ENCODE measurements around the gene SAE1. TPM values are rescaled to one million over a fixed set of nuclear protein-coding genes. Genes with fewer than 3 reads are reported as not detected.

SAE1 gene
- total and polyA plus RNA-seq, 2 experiments from 2014 or later = 115 to 236 TPM

- TF ChIP-seq POLR2AphosphoS5 (IDR thresholded peaks at IDR 0.05; ENCODE audit: low read depth) (no peak), EZH2 (IDR thresholded peaks at IDR 0.05; ENCODE audit: low read depth, unreplicated experiment) (no peak), CREB1 (CRISPR knock-in tag; IDR thresholded peaks at IDR 0.05; ENCODE audit: low read depth) (no peak), NANOG (IDR thresholded peaks at IDR 0.05; ENCODE audit: borderline replicate concordance) (no peak), ZNF331 (CRISPR knock-in tag; IDR thresholded peaks at IDR 0.05; ENCODE audit: low read depth) (no peak), ZNF462 (CRISPR knock-in tag; IDR thresholded peaks at IDR 0.05) (no peak), REST (IDR thresholded peaks at IDR 0.05; ENCODE audit: unreplicated experiment) (no peak), EZH2phosphoT487 (IDR thresholded peaks at IDR 0.05; ENCODE audit: unreplicated experiment) (no peak), STAT1 (IDR thresholded peaks at IDR 0.05; ENCODE audit: unreplicated experiment) (no peak), CTCF (conservative IDR thresholded peaks at IDR 0.05; ENCODE audit: low read depth in 2 of 2) (no peak), ETS1 (IDR thresholded peaks at IDR 0.05) (no peak), JUNB (IDR thresholded peaks at IDR 0.05; ENCODE audit: unreplicated experiment) (no peak), ZNF114 (CRISPR knock-in tag; IDR thresholded peaks at IDR 0.05) (no peak)
- Mint-ChIP-seq H3K36me3 (ENCODE audit: low read depth) (peaks cover 62% of the 10 kb centered on the region), H3K4me1 (peaks cover 28% of the 10 kb centered on the region), H3K27me3 (ENCODE audit: insufficient read depth, low read depth, poor library complexity) (peaks cover 23% of the 10 kb centered on the region), H3K27ac (peak overlapping the region; percentile 60), H3K9me3 (peaks cover 10% of the 10 kb centered on the region), H3K4me3 (peak overlapping the region; percentile 98)
- peak overlapping the region; percentile 100 for H3K4me3 ChIP-seq
- peaks cover 73% of the 10 kb centered on the region for H3K79me2 ChIP-seq (replicated peaks; ENCODE audit: insufficient read depth)
- 0 out of 2 replicates have a peak overlapping the region, but pooled peaks have one; percentile 97 for H3K27ac ChIP-seq (ENCODE audit: low read depth)
- no peak overlapping the region for H2AFZ ChIP-seq
- no peaks in the 10 kb centered on the region for H3K9me2 ChIP-seq (ENCODE audit: insufficient read depth)
- peak overlapping the region; percentile 99 for H3K4me2 ChIP-seq
- ATAC-seq = no peak
- peaks cover 28% of the 10 kb centered on the region for H3K4me1 ChIP-seq (ENCODE audit: insufficient read depth)
- H4K20me1 ChIP-seq (replicated peaks; ENCODE audit: insufficient read depth) = peaks cover 63% of the 10 kb centered on the region
- H3K36me3 ChIP-seq (ENCODE audit: insufficient read depth) = peaks cover 16% of the 10 kb centered on the region; the same call in 1 of the 2 replicates
- no peaks in the 10 kb centered on the region for H3K27me3 ChIP-seq (ENCODE audit: insufficient read depth)
- 0 out of 2 replicates have a peak, but pooled peaks cover 19% of the 10 kb centered on the region for H3F3A ChIP-seq (replicated peaks; ENCODE audit: low read depth)
- DNase-seq (ENCODE audit: low spot score) = no peak
Observed at GRCh38 chr19:47133021-47133471, 2.4 kb downstream of the SAE1 start.

Data from GM23338 (cell line).